Kidney glomerular epithelial cell (primary cell): ENCODE data around the gene PADI1.

Experiments used
- DNase-seq: peaks from one replicate; lab custom pipeline; 2025; lab: John Stamatoyannopoulos, UW

The PADI1 gene

DNA sequence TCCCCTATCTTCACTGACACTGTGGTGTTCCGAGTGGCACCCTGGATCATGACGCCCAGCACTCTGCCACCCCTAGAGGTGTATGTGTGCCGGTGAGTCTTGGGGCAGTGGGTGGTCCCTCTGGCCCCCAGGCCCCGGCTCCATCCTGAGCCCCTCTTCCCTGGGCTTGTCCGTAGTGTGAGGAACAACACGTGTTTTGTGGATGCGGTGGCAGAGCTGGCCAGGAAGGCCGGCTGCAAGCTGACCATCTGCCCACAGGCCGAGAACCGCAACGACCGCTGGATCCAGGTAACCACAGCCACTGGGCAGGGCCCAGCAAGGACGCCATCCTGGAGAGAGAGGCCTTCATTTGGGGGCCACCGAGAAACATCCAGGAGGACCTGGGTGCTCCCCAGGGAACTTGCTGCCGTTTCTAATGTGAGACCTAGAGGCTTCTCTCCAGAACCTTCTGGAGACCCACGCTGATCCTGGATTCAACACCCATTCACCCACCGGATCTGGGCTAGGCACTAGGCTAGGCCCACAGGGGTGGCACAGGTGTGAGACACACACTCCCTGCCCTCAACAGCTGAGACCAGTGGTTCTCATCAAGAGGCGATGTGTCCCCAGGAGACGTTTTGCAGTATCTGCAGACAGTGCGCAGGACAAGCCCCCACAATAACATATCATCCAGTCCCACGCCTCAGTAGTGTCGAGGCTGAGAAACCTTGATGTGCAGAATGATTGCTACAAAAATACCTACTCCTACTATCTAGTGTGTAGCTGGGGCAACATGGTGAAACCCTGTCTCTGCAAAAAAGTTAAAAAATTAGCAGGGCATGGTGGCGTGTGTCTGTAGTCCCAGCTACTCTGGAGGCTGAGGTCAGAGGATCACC, 66.2 kb downstream of the PADI1 start:
- DNase-seq = no peak

- DNase-seq = no peak
Observed at GRCh38 chr1:17272066-17272465, 67.1 kb downstream of the PADI1 start.

GRCh38 chr1:17272646-17273045, 67.7 kb downstream of the PADI1 start:
- no peak for DNase-seq

DNA sequence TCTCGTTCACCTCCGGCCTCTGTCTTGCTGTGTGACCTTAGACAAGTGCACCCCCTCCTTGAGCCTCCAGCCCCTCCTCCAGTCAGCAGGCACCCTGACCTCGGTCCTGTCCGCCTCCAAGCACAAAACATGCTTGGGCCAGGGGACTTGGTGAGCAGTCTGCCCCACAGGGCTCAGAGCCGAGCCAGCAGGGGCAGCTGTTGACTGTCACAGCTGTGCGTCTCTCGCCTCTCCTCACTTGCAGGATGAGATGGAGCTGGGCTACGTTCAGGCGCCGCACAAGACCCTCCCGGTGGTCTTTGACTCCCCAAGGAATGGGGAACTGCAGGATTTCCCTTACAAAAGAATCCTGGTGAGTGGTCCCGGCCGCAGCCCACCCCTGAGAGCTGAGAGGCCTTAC, 68.2 kb downstream of the PADI1 start:
- DNase-seq = no peak

- peak; percentile 4 for DNase-seq
Observed at GRCh38 chr1:17274186-17275170, 69.5 kb downstream of the PADI1 start.

DNA sequence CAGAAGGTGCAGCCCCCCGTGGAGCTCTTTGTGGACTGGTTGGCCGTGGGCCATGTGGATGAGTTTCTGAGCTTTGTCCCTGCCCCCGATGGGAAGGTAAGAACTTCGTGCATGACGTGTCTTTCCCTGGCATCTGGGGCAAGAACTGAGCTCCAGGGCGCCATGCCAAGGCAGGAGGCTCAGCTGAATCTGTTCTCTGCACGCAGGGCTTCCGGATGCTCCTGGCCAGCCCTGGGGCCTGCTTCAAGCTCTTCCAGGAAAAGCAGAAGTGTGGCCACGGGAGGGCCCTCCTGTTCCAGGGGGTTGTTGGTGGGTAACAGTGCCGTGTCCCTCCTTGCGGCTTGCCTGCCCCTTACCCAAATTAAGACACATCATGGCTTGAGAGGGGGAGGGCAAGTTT, 71.6 kb downstream of the PADI1 start:
- no peak for DNase-seq

DNA sequence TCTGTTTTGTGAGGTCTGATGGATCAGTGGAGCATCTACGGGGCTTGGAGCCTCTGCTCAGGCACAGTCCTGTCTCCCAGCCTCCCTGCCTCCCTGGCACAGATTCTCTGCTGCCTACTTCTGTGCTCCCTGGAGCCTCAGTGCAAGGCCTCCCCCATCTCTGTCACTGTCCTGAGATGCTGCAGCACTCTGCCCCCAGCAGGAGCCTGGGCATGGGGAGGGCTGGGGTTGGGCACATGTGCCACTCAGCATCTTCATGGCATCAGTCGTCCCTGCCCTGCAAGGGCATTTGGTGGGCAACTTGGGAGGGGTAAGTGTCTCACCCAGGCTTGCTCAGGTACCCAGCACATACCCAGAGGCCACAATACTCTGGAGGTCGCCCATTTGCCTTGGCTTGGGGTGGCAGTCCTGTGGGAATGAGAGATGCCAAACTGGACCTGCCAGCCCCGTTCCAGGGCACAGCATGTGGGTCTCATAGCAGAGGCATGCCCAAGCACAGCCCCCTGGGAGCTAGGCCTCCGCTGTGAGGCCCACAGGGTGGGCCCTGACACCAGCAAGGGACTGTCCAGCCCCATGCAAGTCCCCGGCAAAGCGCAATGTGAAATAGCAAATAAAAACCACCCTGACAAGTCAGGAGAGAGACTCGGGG, 72.7 kb downstream of the PADI1 start:
- DNase-seq = no peak

DNA sequence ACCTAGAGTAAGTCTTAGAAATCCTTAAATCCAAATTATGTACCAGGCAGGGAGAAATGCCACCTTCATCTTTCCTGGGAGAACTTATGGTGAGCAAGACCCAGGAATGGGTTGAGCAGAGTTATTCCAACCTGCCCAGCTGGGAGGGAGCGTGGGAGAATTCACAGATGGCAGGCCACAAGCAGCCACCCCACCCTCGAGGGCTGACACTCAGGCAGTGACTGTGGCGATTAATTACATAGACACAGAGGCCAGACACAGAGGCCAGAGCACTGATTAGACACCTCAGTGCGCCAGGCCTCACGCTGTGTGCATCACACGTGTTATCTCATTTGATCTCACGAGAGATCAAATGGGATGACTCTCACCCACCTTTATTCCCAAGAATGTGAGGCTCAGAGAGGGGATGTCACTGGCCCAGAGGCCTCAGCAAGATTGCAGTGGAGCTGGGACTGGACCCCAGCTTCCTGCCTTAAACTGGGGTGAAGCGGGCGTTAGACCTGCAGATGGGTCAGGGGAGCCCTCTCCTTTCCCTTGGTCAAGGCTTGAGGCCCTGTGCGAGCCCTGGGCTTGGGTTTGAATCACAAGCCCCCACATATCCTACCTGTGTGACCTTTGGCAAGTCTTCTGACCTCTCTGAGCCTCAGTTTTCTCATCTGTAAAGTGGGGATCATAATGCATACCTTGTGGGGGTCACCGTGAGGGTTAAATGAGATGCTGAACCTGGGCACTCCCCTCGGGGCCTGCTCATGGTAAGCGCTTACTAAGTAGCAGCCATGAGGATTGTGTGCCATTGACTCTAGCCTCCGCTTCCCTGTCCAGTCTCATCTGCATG, 74.3 kb downstream of the PADI1 start:
- no peak for DNase-seq

GRCh38 chr1:17280436-17280835, 75.5 kb downstream of the PADI1 start:
- DNase-seq = no peak

GRCh38 chr1:17280894-17281293, 76.0 kb downstream of the PADI1 start:
- no peak for DNase-seq

- no peak for DNase-seq
Observed at GRCh38 chr1:17281775-17282181, 76.8 kb downstream of the PADI1 start.

GRCh38 chr1:17282836-17283235, 77.9 kb downstream of the PADI1 start:
- DNase-seq = no peak

DNA sequence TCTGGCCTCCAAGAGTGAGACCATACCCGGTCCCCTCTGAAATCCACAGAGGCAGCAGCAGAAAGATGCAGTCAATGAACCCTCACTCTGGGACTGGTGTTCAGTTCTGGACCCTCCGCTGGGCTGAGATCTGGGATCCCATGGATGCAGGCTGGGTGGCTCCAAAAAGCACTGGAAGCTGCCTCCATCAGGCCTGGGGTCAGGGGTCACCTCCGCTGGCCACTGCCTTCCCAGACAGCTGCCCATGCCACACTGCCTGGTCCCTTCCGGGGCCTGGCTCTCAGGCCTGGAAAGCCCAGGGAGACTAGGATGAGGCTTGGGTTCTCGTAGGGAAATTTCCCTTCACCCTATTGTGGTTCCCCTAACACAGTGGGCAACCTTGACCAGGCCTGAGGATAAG, 81.7 kb downstream of the PADI1 start:
- DNase-seq = no peak

GRCh38 chr1:17287130-17287776, 82.3 kb downstream of the PADI1 start:
- no peak for DNase-seq

GRCh38 chr1:17289721-17290120, 84.8 kb downstream of the PADI1 start:
- peak; percentile 4 for DNase-seq

GRCh38 chr1:17290553-17290952, 85.6 kb downstream of the PADI1 start:
- no peak for DNase-seq

GRCh38 chr1:17292299-17293160, 87.6 kb downstream of the PADI1 start:
- DNase-seq = no peak

GRCh38 chr1:17293681-17294425, 88.9 kb downstream of the PADI1 start:
- DNase-seq = no peak

- DNase-seq = no peak
Observed at GRCh38 chr1:17295292-17295691, 90.4 kb downstream of the PADI1 start.
